Natural killer cell (primary cell): ENCODE measurements around the gene HS6ST3. TPM values are rescaled to one million over a fixed set of nuclear protein-coding genes. Genes with fewer than 3 reads are reported as not detected.
"Not testable (repeated sequence)": the region's sequence is repeated elsewhere in the genome, so short reads cannot be mapped to it uniquely, and the experiment has no call there.

ENCODE experiments used
- ATAC-seq, 3 donors: fragments of 150-1000 bp in 2 of 3; fragments of 200-7000 bp in 1 of 3; cut with Tn5 transposase; 1 replicate in 1 of 3; 2 replicates in 2 of 3; pipeline ENCODE4 v1.10.0; 2021; ENCODE audit warnings: mild to moderate bottlenecking in 2 of 3, moderate library complexity in 2 of 3
- DNase-seq, 2 donors: peaks; one replicate each; pipeline versions ENCODE4 v3.0.0 to v3.0.0-alpha.2; 2013 to 2021; ENCODE audit warnings: mixed read lengths in 1 of 2
- H3K27ac ChIP-seq: one replicate; pipeline ENCODE4 v1.5.1; 2013; ENCODE audit warnings: mild to moderate bottlenecking, low read length
- H3K27me3 ChIP-seq: one replicate; pipeline ENCODE4 v1.6.1; 2013; ENCODE audit warnings: low read length; ENCODE audit not compliant: control insufficient read depth, insufficient read depth
- H3K36me3 ChIP-seq: one replicate; pipeline ENCODE4 v1.6.1; 2013; ENCODE audit warnings: low read length; ENCODE audit not compliant: control insufficient read depth, insufficient read depth
- H3K4me1 ChIP-seq: one replicate; pipeline ENCODE4 v1.6.1; 2013; ENCODE audit warnings: low read length; ENCODE audit not compliant: control insufficient read depth, insufficient read depth
- H3K4me3 ChIP-seq: one replicate; pipeline ENCODE4 v1.5.1; 2013; ENCODE audit warnings: low read length
- H3K9me3 ChIP-seq: one replicate; pipeline ENCODE4 v1.6.1; 2013; ENCODE audit warnings: low read length; ENCODE audit not compliant: control insufficient read depth, insufficient read depth
- H3K27ac Mint-ChIP-seq, 2 donors: one replicate each; pipeline ENCODE4 v1.8.0; 2022; ENCODE audit warnings: mild to moderate bottlenecking in 2 of 2, mixed read lengths in 2 of 2, moderate library complexity in 1 of 2
- H3K27me3 Mint-ChIP-seq, 2 donors: one replicate each; pipeline ENCODE4 v1.8.0; 2022; ENCODE audit warnings: low read depth in 2 of 2, mixed read lengths in 2 of 2
- H3K36me3 Mint-ChIP-seq: one replicate; pipeline ENCODE4 v1.8.0; 2022; ENCODE audit warnings: mixed read lengths
- H3K4me1 Mint-ChIP-seq, 2 donors: one replicate each; pipeline ENCODE4 v1.8.0; 2022; ENCODE audit warnings: mixed read lengths in 2 of 2
- H3K4me3 Mint-ChIP-seq: one replicate; pipeline ENCODE4 v1.8.0; 2022; ENCODE audit warnings: mild to moderate bottlenecking, moderate library complexity, mixed read lengths
- H3K9me3 Mint-ChIP-seq, 2 donors: one replicate each; pipeline ENCODE4 v1.8.0; 2022; ENCODE audit warnings: mixed read lengths in 2 of 2
- CTCF ChIP-seq: fragments of 200-600 bp; IDR thresholded peaks from one replicate; pipeline ENCODE4 v1.8.0; 2022; ENCODE audit warnings: antibody characterized with exemption
- WGBS: methylation state at CpG from one replicate; pipeline ENCODE4 v1.1.7; 2013; ENCODE audit warnings: missing lambda C conversion rate; ENCODE audit not compliant: insufficient coverage; 5-methylcytosine and 5-hydroxymethylcytosine counted together
- intact Hi-C: fragments of 100-400 bp; cut with micrococcal nuclease; formaldehyde crosslinking; loops from one replicate; pipeline ENCODE4 v1.14.2; 2022
- total RNA-seq, 4 donors: library from RNA; stranded (reverse); fragments of 120-200 nt in 1 of 4; gene quantifications; one replicate each; pipeline versions ENCODE4 v1.2.3 to v1.2.4, GENCODE V29; 2013 to 2022

HS6ST3 gene
- not detected for total RNA-seq
- not detected for total RNA-seq (2013)

DNA sequence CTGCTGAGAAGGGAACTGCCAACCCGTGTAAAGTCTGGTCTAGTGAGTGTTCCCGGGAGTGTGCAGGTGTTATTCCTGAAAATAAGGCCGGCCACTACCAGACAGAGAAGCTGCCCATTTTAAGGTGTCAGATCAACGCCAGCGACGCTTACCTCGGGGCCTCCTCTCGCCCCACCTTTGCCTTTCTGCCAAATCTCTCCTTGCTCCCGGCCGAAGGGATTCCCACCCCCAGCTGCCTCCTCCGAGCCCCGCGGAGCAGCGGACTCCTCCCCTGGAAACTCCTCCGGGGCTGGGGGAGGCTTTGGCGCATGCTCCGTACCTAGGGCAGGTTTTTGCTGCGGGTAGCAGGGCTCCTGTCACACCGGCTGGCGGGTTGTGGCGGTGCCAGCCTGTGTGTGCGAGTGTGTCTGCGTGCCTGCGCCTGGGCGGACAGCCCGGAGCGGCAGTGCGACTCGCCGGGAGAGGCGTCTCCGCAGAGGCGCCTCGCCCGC, at the start of gene HS6ST3:
TSS of gene HS6ST3 (plus strand) at position 359 of the 491 bp plus-strand sequence.
- DNase-seq = no peak

DNA sequence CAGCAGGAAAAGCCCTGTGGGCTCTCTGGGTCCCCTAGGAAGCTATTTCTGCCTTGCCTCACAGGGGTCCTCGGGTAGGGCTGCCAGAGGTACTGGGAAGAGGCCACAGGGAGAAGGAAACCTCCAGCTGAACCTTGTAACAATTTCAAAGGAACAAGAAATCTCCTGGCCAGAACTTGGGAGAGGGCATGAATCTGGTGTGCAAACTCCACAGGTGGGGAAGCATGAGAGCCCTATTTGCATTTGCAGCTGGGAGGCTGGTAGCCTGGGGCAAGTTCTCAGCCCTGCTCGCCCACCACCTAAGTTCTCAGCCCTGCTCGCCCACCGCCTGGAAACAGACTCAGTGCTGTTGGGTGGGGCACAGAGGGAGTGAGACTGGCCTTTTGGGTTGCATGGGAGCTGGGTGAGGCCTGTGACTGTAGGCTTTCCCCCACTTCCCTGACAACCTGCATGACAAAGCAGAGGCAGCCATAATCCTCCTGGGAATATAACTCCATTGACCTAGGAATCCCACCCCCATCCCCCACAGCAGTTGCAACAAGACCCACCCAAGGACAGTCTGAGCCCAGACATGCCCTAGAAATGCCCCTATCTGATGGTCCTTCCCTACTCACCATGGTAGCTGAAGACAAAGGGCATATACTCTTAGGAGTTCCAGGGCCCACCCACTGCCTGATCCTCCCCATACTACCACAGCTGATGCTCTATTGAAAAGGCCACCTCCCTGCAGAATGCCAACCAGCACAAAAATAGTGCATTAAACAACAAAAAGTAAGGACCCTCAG, 48.4 kb upstream of the HS6ST3 start:
- Mint-ChIP-seq H3K27ac (no peak overlapping the region), H3K27me3 (no peaks in the 10 kb centered on the region), H3K4me3 (no peak overlapping the region), H3K4me1 (no peaks in the 10 kb centered on the region), H3K36me3 (no peaks in the 10 kb centered on the region), H3K9me3 (peaks cover 4 to 11% of the 10 kb centered on the region in 2 donors)
- WGBS = 84% methylated on average over 4 of the region's 4 CpGs
- no peak overlapping the region for H3K4me3 ChIP-seq
- intact Hi-C loops = no loop called here
- H3K27ac ChIP-seq = no peak overlapping the region
- ATAC-seq (no peak), DNase-seq (no peak)
- no peaks in the 10 kb centered on the region for H3K27me3 ChIP-seq
- H3K9me3 ChIP-seq = no peaks in the 10 kb centered on the region
- H3K36me3 ChIP-seq = no peaks in the 10 kb centered on the region
- TF ChIP-seq CTCF = no peak
- no peaks in the 10 kb centered on the region for H3K4me1 ChIP-seq

More for the DNA sequence above, at the start of gene HS6ST3:
- H3K4me1 ChIP-seq = no peaks in the 10 kb centered on the region
- no peak for TF ChIP-seq CTCF
- no peak for ATAC-seq
- no peak within 1 kb of the TSS for H3K27ac Mint-ChIP-seq
- H3K36me3 ChIP-seq = no peaks in the 10 kb centered on the region
- intact Hi-C loops = no loop called here
- peaks cover 36 to 44% of the 10 kb centered on the region in 2 donors for H3K27me3 Mint-ChIP-seq
- H3K4me3 ChIP-seq = no peak within 1 kb of the TSS
- H3K9me3 Mint-ChIP-seq = peaks cover 2 to 7% of the 10 kb centered on the region in 2 donors
- H3K27me3 ChIP-seq = peaks cover 40% of the 10 kb centered on the region
- H3K36me3 Mint-ChIP-seq = peaks cover 14% of the 10 kb centered on the region
- H3K4me3 Mint-ChIP-seq = no peak within 1 kb of the TSS
- H3K4me1 Mint-ChIP-seq = no peaks in the 10 kb centered on the region
- WGBS = 1% methylated on average over 35 of the region's 35 CpGs
- H3K27ac ChIP-seq = no peak within 1 kb of the TSS
- no peaks in the 10 kb centered on the region for H3K9me3 ChIP-seq

DNA sequence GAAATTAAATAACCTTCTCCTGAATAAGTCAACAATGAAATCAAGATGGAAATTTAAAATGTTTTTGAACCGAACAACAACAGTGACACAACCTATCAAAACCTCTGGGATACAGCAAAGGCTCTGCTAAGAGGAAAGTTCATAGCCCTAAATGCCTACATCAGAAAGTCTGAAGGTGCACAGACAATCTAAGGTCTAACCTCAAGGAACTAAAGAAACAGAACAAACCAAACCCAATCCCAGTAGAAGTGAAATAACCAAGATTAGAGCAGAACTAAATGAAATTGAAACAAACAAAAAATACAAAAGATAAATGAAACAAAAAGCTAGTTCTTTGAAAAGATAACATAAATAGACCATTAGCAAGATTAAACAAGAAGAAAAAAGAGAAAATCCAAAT, 45.7 kb upstream of the HS6ST3 start:
- no peak for ATAC-seq
- intact Hi-C loops = no loop called here
- H3K27ac ChIP-seq = no peak overlapping the region
- Mint-ChIP-seq H3K4me3 (no peak overlapping the region), H3K4me1 (no peaks in the 10 kb centered on the region), H3K36me3 (no peaks in the 10 kb centered on the region), H3K27me3 (no peaks in the 10 kb centered on the region), H3K27ac (no peak overlapping the region), H3K9me3 (peaks cover 4 to 12% of the 10 kb centered on the region in 2 donors)
- DNase-seq = no peak
- no peaks in the 10 kb centered on the region for H3K4me1 ChIP-seq
- no peak for TF ChIP-seq CTCF
- 79% methylated on average over 1 of the region's 1 CpG for WGBS
- no peaks in the 10 kb centered on the region for H3K9me3 ChIP-seq
- H3K27me3 ChIP-seq = no peaks in the 10 kb centered on the region
- H3K36me3 ChIP-seq = no peaks in the 10 kb centered on the region
- H3K4me3 ChIP-seq = no peak overlapping the region

- H3K9me3 Mint-ChIP-seq = peaks cover 4 to 10% of the 10 kb centered on the region in 2 donors
- H3K27me3 Mint-ChIP-seq, intact Hi-C loops, ATAC-seq, H3K9me3 ChIP-seq, H3K4me3 Mint-ChIP-seq, H3K4me1 Mint-ChIP-seq, H3K36me3 ChIP-seq, H3K4me3 ChIP-seq, H3K4me1 ChIP-seq, H3K36me3 Mint-ChIP-seq, H3K27ac Mint-ChIP-seq, DNase-seq, H3K27me3 ChIP-seq, H3K27ac ChIP-seq: not testable (repeated sequence)
- 96% methylated on average over 16 of the region's 16 CpGs for WGBS
These were observed 43.3 kb upstream of the HS6ST3 start for GRCh38 chr13:96046449-96047126.

DNA sequence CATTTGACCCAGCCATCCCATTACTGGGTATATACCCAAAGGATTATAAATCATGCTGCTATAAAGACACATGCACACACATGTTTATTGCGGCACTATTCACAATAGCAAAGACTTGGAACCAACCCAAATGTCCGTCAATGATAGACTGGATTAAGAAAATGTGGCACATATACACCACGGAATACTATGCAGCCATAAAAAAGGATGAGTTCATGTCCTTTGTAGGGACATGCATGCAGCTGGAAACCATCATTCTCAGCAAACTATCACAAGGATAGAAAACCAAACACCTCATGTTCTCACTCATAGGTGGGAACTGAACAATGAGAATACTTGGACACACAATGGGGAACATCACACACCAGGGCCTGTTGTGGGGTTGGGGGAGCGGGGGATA, 39.0 kb upstream of the HS6ST3 start:
- H3K36me3 ChIP-seq, ATAC-seq, H3K4me1 ChIP-seq, H3K27ac ChIP-seq, H3K9me3 Mint-ChIP-seq, H3K4me1 Mint-ChIP-seq, H3K4me3 Mint-ChIP-seq, H3K4me3 ChIP-seq, intact Hi-C loops, H3K9me3 ChIP-seq, H3K27ac Mint-ChIP-seq, H3K27me3 ChIP-seq, DNase-seq: not testable (repeated sequence)
- peaks cover 5 to 23% of the 10 kb centered on the region in 2 donors for H3K27me3 Mint-ChIP-seq
- H3K36me3 Mint-ChIP-seq = peaks cover 10% of the 10 kb centered on the region
- 92% methylated on average over 2 of the region's 4 CpGs for WGBS
